ENCODE data around the gene C17orf67. TPM values are rescaled to one million over a fixed set of nuclear protein-coding genes. Genes with fewer than 3 reads are reported as not detected.
"Not testable (repeated sequence)": the region's sequence is repeated elsewhere in the genome, so short reads cannot be mapped to it uniquely, and the experiment has no call there.

Gene C17orf67
- total and polyA plus RNA-seq, 7 donors: 0.14 to 1.1 (median 0.25) TPM; not detected in 1

DNA sequence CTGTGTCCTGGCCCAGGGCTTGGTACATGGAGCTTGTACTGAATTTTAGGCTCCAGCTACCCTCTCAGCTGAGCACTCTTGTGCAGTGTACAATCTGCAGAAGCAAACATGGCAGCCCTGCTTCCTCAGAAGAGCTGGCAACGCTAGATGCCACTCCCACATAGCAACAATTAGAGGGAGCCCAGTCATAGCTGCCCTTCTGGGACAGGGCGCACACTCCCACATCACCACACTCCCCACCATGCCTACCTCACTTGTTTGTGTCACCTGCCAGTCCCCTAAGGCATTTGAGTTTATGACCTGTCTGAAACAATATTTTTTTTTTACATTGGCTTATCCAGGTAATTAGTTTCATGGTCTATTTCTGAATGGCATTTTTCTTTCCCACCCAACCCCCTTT lies 72.3 kb downstream of the C17orf67 start:
- Histone ChIP-seq H3K36me3 (ENCODE audit: insufficient read depth in 1 of 2, low read depth in 1 of 2) (no peaks in the 10 kb centered on the region), H3K4me1 (no peaks in the 10 kb centered on the region), H3K9me3 (no peaks in the 10 kb centered on the region), H3K27me3 (ENCODE audit: insufficient read depth in 3 of 3, low read length in 2 of 3) (peaks cover 0 to 2% (median 0%) of the 10 kb centered on the region in 3 donors), H3K4me3 (no peak overlapping the region), H3K27ac (no peak overlapping the region)
- no peak for TF ChIP-seq CTCF (IDR thresholded peaks at IDR 0.05)
- DNase-seq (no peak), ATAC-seq (no peak)
- intact Hi-C loops (cut with DNase I): no loop called here
- 85 to 87% (median 85%) methylated on average over 2 of the region's 2 CpGs for WGBS, 3 donors

DNA sequence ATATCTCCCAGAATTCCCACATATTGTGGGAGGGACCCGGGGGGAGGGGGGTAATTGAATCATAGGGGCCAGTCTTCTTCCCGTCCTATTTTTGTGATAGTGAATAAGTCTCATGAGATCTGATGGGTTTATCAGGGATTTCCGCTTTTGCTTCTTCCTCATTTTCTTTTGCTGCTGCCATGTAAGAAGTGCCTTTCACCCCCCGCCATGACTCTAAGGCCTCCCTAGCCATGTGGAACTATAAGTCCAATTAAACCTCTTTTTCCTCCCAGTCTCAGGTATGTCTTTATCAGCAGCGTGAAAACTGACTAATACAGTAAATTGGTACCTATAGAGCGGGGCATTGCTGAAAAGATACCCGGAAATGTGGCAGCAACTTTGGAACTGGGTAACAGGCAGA lies 76.1 kb downstream of the C17orf67 start:
- H3K27ac ChIP-seq; H3K4me3 ChIP-seq; intact Hi-C loops (cut with DNase I); H3K4me1 ChIP-seq; H3K9me3 ChIP-seq; DNase-seq; H3K27me3 ChIP-seq (ENCODE audit: insufficient read depth in 3 of 3, low read length in 2 of 3); H3K36me3 ChIP-seq (ENCODE audit: insufficient read depth in 1 of 2, low read depth in 1 of 2); ATAC-seq: not testable (repeated sequence)
- 93 to 95% (median 94%) methylated on average over 7 of the region's 7 CpGs for WGBS, 3 donors

GRCh38 chr17:56756536-56756935 lies 77.2 kb downstream of the C17orf67 start:
- DNase-seq (no peak), ATAC-seq (peak in 1 of 4 donors; percentile 48)
- 40 to 43% (median 42%) methylated on average over 2 of the region's 2 CpGs for WGBS, 3 donors
- H3K36me3 ChIP-seq (ENCODE audit: insufficient read depth in 1 of 2, low read depth in 1 of 2): no peaks in the 10 kb centered on the region
- H3K4me1 ChIP-seq: no peaks in the 10 kb centered on the region
- intact Hi-C loops (cut with DNase I): no loop called here
- no peak overlapping the region for H3K4me3 ChIP-seq
- no peak overlapping the region for H3K27ac ChIP-seq
- H3K27me3 ChIP-seq (ENCODE audit: insufficient read depth in 3 of 3, low read length in 2 of 3): no peaks in the 10 kb centered on the region
- no peaks in the 10 kb centered on the region for H3K9me3 ChIP-seq
- no peak for TF ChIP-seq CTCF (IDR thresholded peaks at IDR 0.05)

GRCh38 chr17:56755310-56755709 lies 78.4 kb downstream of the C17orf67 start:
- WGBS, 3 donors: 84 to 94% (median 93%) methylated on average over 5 of the region's 5 CpGs
- H3K4me3 ChIP-seq: no peak overlapping the region
- H3K4me1 ChIP-seq: no peaks in the 10 kb centered on the region
- TF ChIP-seq CTCF (IDR thresholded peaks at IDR 0.05): no peak
- intact Hi-C loops (cut with DNase I): no loop called here
- H3K27ac ChIP-seq: no peak overlapping the region
- DNase-seq (no peak), ATAC-seq (no peak)
- no peaks in the 10 kb centered on the region for H3K27me3 ChIP-seq (ENCODE audit: insufficient read depth in 3 of 3, low read length in 2 of 3)
- no peaks in the 10 kb centered on the region for H3K9me3 ChIP-seq
- H3K36me3 ChIP-seq (ENCODE audit: insufficient read depth in 1 of 2, low read depth in 1 of 2): no peaks in the 10 kb centered on the region

DNA sequence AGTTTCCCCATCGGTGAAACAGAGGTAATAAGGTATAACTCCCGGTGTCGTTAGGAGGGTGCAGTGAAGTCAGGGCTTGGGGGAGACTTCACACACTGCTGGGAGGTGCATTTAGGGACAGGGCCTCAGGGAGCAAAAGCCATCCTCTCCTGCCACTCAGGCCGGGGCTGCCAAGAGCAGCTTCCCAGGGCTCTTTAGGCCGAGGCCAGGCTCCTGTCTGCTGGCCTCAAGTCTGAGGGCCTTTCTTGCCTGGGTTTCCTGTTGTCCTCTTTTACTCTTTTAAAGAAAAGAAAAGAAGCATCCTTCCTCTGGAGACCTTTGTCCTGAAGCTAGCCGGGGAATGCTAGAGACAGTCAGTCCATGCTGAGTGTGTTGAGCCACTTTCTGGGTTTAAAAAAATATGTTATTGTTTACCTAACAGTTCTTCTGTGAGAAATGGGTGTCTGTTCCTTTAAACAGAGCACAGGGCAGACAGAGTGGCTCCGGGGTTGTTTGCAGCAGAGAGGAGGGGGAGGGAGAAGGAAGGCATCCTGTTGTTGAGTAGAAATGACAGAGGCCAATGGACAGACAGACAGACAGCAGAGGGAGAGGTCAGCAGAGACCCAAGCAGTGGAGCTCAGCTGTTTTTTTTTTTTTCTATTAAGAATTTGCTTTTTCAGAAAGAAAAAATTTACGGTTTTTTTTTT lies 79.1 kb downstream of the C17orf67 start:
- intact Hi-C loops (cut with DNase I): no loop called here
- H3K4me3 ChIP-seq: no peak overlapping the region
- H3K36me3 ChIP-seq (ENCODE audit: insufficient read depth in 1 of 2, low read depth in 1 of 2): no peaks in the 10 kb centered on the region
- no peaks in the 10 kb centered on the region for H3K9me3 ChIP-seq
- TF ChIP-seq CTCF (IDR thresholded peaks at IDR 0.05): no peak
- 22 to 32% (median 27%) methylated on average over 8 of the region's 8 CpGs for WGBS, 3 donors
- no peaks in the 10 kb centered on the region for H3K4me1 ChIP-seq
- DNase-seq (no peak), ATAC-seq (no peak)
- no peak overlapping the region for H3K27ac ChIP-seq
- no peaks in the 10 kb centered on the region for H3K27me3 ChIP-seq (ENCODE audit: insufficient read depth in 3 of 3, low read length in 2 of 3)
